ENCODE measurements around the gene GATAD2B.

DNA sequence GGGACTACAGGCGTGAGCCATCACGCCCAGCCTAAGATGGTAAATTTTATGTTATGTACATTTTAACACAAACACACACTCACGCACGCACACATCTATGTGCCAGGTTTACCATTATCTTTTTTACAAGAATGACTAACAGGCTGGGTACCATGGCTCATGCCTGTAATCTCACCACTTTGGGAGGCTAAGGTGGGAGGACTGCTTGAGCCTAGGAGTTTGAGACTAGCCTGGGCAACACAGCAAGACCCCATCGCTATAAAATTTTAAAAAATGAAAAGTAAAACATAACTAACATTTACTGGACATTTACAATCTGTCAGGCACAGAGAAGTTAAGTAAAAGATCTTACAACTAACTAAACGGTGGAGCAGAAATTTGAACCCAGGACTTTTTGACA is 14.7 kb downstream of the GATAD2B start:
- TF ChIP-seq POLR2A (IDR thresholded peaks at IDR 0.05), result no peak
- TF ChIP-seq CTCF (IDR thresholded peaks at IDR 0.05), result no peak

Data from esophagus squamous epithelium (tissue), 4 donors.